NCI-H774 (cell line): Measurements from ENCODE around the gene CFAP107.
"Not testable (repeated sequence)": the region's sequence is repeated elsewhere in the genome, so short reads cannot be mapped to it uniquely, and the experiment has no call there.

Experiments
- DNase-seq: peaks from one replicate; lab custom pipeline; 2025; lab: John Stamatoyannopoulos, UW

Gene CFAP107

DNA sequence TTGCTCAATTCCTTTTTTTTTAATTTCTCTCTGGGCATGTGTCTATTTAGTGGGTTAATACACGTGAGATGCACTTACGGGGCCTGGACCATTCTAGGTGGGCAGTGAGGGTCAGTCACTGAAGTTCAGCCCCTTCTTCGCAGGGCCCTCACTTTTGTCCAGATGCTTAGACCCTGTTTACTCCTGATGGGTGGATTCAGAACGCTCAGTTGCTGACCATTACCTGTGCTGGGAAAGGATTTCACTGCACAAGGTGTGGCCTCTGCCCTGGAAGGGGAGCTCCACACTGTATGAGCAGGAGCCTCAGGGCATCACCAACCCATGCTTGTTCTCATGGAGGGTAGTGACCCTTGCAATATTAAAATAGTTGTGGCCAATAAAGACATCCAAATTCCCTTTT lies 32.1 kb downstream of the CFAP107 start:
- DNase-seq, result no peak

DNA sequence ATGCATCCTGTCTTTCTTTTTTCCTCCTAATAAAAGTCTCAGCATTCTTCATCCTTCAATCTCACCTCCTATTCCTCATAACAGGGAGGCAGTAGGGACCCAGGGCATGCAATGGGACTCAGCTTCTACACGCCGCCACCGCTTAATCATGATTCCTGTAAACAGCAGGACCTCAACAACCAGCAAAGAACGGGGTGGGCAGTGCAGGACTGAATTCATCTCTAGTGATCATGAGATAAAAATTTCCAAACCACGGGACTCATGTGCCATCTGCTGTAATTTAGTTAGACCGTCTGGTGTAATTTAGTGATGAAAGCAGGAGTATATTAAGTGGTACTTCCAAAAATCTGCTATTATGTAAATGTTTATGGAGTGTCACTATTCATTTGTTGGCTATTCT lies 32.9 kb downstream of the CFAP107 start:
- DNase-seq, result no peak

DNA sequence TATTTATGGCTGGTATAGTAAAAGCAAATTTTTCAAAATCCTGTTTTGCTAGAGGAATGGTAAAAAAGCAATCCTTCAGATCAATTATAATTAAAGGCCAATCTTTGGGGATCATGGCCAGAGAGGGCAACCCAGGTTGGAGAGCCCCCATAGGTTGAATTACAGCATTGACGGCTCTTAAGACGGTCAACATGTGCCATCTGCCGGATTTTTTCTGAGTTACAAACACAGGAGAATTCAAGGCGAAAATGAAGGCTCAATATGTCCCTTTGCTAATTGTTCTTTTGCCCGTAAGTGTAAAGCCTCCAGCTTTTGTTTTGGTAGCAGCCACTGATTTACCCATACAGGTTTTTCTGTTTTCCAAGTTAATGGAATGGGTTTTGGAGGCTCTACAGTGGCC lies 35.5 kb downstream of the CFAP107 start:
- DNase-seq, result not testable (repeated sequence)

DNA sequence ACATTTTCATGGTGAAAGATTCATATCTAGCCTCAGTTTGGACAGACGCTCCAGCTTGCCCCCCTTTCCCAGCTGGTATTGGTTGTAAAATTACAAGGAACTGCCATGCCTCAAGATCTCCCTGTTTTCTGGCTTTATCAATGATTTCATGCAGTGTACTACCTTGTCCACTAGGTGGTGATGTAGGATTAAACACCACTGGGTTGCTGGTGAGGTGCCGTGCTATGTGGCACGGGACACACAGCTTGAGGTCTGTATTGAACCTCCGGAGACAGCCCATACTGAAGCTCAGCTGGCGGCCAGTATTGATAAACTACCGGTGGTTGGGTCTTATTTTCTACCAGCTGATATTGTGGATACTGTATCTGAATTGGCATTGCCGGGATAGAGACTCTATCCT lies 37.8 kb downstream of the CFAP107 start:
- DNase-seq, result not testable (repeated sequence)

DNA sequence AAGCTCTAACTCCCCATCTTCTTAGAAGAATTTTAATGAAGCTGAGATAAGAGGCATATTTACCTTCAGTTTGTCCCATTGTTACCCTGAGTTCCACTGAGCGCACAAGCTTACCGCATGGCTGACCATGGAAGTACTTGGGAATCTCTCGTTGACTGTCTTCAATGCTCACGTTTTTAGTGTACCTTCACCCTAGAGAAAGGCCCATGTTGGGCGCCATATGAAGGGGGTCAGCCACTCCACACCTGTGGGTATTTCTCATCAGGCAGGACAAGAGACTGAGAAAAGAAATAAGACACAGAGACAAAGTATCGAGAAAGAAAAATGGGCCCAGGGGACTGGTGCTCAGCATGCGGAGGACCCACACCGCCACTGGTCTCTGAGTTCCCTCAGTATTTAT lies 38.7 kb downstream of the CFAP107 start:
- not testable (repeated sequence) for DNase-seq

DNA sequence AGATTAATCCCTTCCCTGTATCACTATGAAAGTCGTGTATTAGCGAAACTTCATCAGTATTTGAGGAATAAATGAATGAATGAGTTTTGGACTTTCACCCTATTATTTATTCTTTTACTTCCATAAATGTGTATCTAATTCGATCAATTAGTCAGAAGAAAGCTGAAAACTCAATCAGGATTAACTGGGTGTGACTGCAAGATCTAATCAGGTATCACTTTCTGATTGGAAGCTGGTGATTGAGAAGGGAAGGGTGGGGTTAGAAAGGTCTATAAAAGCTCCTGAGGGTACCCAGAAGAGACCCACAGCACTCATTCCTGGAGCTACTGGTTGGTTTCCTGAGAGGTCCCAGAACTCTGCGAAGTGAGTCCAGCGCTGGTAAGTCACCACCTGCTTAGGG lies 45.1 kb downstream of the CFAP107 start, which contains the start of gene PRAMEF1:
PRAMEF1 (plus strand) TSS at position 301 of the 400 bp plus-strand sequence. CDS start 1,831 bp downstream, outside the sequence.
- DNase-seq, result not testable (repeated sequence)

DNA sequence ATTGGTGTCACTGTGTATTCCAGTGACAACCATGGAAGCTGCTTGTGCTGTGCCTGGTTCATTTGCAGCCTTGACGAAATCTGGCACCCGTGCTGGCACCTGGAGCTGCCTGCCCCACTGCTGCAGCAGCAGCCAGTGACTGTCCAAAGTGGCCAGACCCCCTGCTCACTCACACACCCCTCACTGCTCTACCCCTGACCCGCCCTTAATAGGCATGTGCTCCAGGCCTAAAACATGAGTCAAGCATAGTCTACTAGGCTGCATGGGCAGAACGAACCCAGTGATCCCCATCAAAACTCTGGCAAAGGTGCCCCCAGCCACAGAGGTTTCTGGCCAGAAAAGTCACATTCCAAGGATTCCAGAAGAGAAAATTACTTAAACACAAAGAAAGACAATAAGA lies 52.9 kb downstream of the CFAP107 start:
- no peak for DNase-seq

DNA sequence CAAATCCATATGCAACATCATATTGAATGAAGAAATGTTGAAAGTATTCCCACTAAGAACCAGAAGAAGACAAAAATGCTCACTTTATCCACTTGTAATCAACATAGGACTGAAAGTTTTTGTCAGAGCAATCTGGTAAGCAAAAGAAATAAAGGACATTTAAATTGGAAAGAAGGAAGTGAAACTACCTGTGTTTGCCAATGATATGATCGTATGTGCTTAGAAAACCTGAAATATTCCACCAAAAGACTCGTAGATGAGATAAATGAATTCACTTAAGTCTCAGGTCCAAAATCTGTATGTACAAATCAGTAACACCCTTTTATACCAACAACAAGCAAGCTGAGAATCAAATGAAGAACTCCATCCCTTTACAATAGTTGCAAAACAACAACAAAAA lies 53.7 kb downstream of the CFAP107 start:
- DNase-seq, result no peak

DNA sequence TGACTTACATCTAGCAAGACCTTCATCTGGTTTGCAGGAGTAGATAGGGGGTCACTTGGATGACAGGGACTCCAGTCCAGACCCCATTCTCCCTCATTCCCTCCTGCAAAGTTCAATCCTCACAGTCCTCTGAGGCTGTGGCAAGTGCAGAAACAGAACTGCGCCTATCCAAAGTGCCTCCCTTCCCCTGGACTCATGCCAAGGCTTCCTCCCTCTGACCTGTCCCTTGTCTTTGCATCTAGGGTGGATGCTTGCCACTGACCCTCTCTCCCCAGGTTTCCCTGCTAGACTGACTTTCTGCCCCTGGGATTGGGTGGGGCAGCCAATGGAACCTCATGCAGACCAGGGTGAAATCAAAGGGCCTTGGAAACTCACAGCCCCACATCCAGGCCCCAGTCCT lies 63.9 kb downstream of the CFAP107 start:
- DNase-seq, result no peak

DNA sequence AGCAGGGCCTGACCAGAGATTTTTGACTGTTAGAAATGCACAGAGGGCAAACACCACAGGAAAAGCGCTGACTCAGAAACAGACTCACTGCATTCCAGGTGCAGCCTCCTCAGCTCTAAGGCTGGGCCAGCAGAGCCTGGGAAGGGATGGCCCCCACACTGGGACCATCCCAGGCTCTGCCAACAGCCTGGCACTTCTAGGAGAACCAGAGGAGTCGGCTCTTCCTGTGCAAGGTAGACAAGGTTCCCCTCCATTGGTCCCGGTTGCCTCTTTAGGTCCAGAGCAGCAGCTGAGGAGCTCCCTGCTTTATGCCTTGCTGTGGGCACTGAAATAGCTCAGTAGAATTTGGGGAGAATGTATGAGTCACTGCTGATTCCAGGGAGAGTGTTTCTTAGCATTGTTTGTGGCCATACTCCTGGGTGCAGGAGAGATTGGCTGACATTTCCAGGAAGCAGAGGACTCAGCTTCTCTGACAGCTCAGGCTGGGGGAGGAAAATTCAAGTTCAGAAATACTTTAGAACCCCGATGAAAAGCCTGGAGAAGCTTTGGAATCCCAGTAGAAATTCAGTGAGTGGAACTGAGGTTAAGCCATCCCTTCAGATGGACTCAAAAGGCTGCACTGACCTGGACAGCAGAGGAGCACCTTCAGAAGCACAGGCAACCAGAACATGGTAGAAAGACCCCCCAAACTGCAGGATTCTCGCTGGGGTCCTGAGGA lies 64.8 kb downstream of the CFAP107 start:
- DNase-seq, result no peak

DNA sequence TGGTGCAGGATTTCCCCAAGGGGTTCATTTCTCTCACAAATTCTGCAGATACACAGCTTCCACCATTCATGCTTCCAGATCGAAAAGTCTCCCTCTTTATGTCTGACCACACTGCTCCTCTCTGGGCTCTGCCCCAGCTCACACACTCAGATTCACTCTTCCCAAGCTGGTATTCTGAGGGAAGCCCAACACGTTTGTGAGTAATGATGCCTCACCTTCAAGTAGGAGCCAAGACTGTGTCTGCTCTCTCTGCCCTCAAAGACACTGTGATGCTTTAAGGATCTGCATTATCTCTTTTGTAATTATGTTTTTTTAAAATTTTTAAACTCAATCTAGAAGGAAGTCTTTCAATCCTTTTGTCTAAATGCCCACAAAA lies 65.4 kb downstream of the CFAP107 start:
- DNase-seq, result no peak
